ENCODE data around the gene STRN3. TPM values are rescaled to one million over a fixed set of nuclear protein-coding genes. Genes with fewer than 3 reads are reported as not detected.

The STRN3 gene
- total and polyA plus RNA-seq, 2 of the 8 experiments (the other 6 are each of a cell fraction or from before 2014, with no cell fraction given): 8.7 to 38.1 TPM

GRCh38 chr14:31000629-31001338 lies 25.4 kb downstream of the STRN3 start:
- Histone ChIP-seq H3K14ac (ENCODE audit: insufficient read length) (no peak overlapping the region), H3K4me1 (replicated peaks in 1 of 4; ENCODE audit: control insufficient read depth in 3 of 4, insufficient read depth in 4 of 4, low read length in 3 of 4) (peaks cover 6 to 15% (median 9%) of the 10 kb centered on the region in 4 experiments; a peak in 6 of 7 replicates), H3K18ac (ENCODE audit: extremely low read depth, low read length) (no peak overlapping the region), H4K20me1 (replicated peaks in 1 of 2; ENCODE audit: control insufficient read depth in 1 of 2, insufficient read depth in 2 of 2, low read length in 2 of 2) (peaks cover 12 to 15% of the 10 kb centered on the region in 2 experiments), H3K23ac (ENCODE audit: insufficient read length) (no peak overlapping the region), H3K9ac (replicated peaks in 1 of 4; ENCODE audit: extremely low read depth in 1 of 4, low read depth in 3 of 4, low read length in 3 of 4) (no peak overlapping the region), H4K8ac (ENCODE audit: extremely low read depth, insufficient read depth, low read length) (no peak overlapping the region), H4K5ac (ENCODE audit: insufficient read length, low read depth, low read length) (no peak overlapping the region), H3K27ac (ENCODE audit: low read depth, low read length) (no peak overlapping the region), H4K91ac (replicated peaks; ENCODE audit: insufficient read length, low read length) (no peak overlapping the region), H3K23me2 (ENCODE audit: low read depth, low read length) (no peaks in the 10 kb centered on the region), H2BK12ac (ENCODE audit: low read depth, low read length) (no peak overlapping the region), H2BK5ac (ENCODE audit: low read depth, low read length) (no peak overlapping the region), H3K4me2 (ENCODE audit: insufficient read depth in 1 of 2, low read depth in 2 of 2, low read length in 2 of 2) (no peak overlapping the region), H3K4me3 (ENCODE audit: extremely low read depth in 1 of 4, insufficient read depth in 2 of 4, low read depth in 3 of 4, low read length in 4 of 4) (peak overlapping the region in 1 of 4 experiments; percentile 24; a peak in 1 of 8 replicates), H2BK120ac (replicated peaks; ENCODE audit: low read depth, low read length) (no peak overlapping the region), H2BK20ac (ENCODE audit: low read length) (no peak overlapping the region), H2BK15ac (ENCODE audit: low read length) (no peak overlapping the region), H3K9me3 (ENCODE audit: insufficient read depth in 2 of 2, low read depth in 1 of 2, low read length in 1 of 2) (peaks cover 0 to 3% of the 10 kb centered on the region in 2 experiments; a peak in 1 of 4 replicates), H3K27me3 (replicated peaks in 1 of 4; ENCODE audit: control insufficient read depth in 3 of 4, extremely low read depth in 1 of 4, insufficient read depth in 3 of 4, low read length in 3 of 4) (no peaks in the 10 kb centered on the region), H3K4ac (replicated peaks; ENCODE audit: insufficient read length, low read depth, low read length) (no peak overlapping the region), H3K79me2 (ENCODE audit: control insufficient read depth in 1 of 2, insufficient read depth in 2 of 2, low read length in 2 of 2) (peaks cover 6 to 91% of the 10 kb centered on the region in 2 experiments), H3K56ac (replicated peaks; ENCODE audit: insufficient read length, low read depth, low read length) (no peak overlapping the region), H3K79me1 (ENCODE audit: low read depth, low read length) (peaks cover 4% of the 10 kb centered on the region; the same call in 1 of the 2 replicates), H2AFZ (ENCODE audit: low read length) (no peak overlapping the region), H3K36me3 (ENCODE audit: control insufficient read depth in 2 of 4, insufficient read depth in 4 of 4, low read length in 3 of 4) (no peaks in the 10 kb centered on the region; a peak in 1 of 8 replicates), H2AK5ac (ENCODE audit: low read depth, low read length) (no peak overlapping the region)
- 72% methylated on average over 3 of the region's 3 CpGs; no CpG with 5 or more reads in 1 of the 2 experiments for WGBS, 2 experiments (ENCODE audit: extremely low coverage in 1 of 2, insufficient coverage in 1 of 2, insufficient read length in 1 of 2, insufficient replicate concordance in 2 of 2, low coverage in 1 of 2, low lambda C conversion rate in 2 of 2, missing lambda C conversion rate in 1 of 2)
- no peak for TF ChIP-seq JUND (IDR thresholded peaks at IDR 0.05; ENCODE audit: low read length)
- no peak for TF ChIP-seq KDM4A (IDR thresholded peaks at IDR 0.05; ENCODE audit: low read depth, low read length, severe bottlenecking)
- no peak for TF ChIP-seq POU5F1 (IDR thresholded peaks at IDR 0.05; ENCODE audit: low read depth, low read length)
- no peak for TF ChIP-seq CREB1 (IDR thresholded peaks at IDR 0.05)
- no peak for TF ChIP-seq PHF8 (conservative IDR thresholded peaks at IDR 0.05; ENCODE audit: low read depth, low read length)
- TF ChIP-seq EGR1 (IDR thresholded peaks at IDR 0.05; ENCODE audit: borderline replicate concordance, low read depth, low read length): no peak
- TF ChIP-seq TAF1 (IDR thresholded peaks at IDR 0.05; ENCODE audit: low read depth, low read length): no peak
- no peak for TF ChIP-seq POLR2AphosphoS5 (IDR thresholded peaks at IDR 0.05; ENCODE audit: low read depth, low read length)
- no peak for TF ChIP-seq SP1 (IDR thresholded peaks at IDR 0.05; ENCODE audit: low read depth, low read length)
- no peak for TF ChIP-seq JUN (IDR thresholded peaks at IDR 0.05; ENCODE audit: low read depth, low read length)
- TF ChIP-seq CBX5 (IDR thresholded peaks at IDR 0.05; ENCODE audit: low read depth, low read length): no peak
- TF ChIP-seq SIX5 (IDR thresholded peaks at IDR 0.05; ENCODE audit: low read depth, low read length): no peak
- FAIRE-seq: no peak
- POLR2A ChIA-PET (ENCODE audit: partially characterized antibody): no interaction called here
- CTCF ChIA-PET (ENCODE audit: partially characterized antibody): interaction anchor here (0.6 to 1.0 kb wide), 2 partner anchors 60 to 86 kb away, joined by 3 read pairs; no protein-coding TSS in a partner anchor
- no peak for DNase-seq (ENCODE audit: low read depth in 1 of 2, low spot score in 2 of 2)

Data from H1 (cell line).